UCSD-AML1 (cell line): Measurements from ENCODE around the gene SLC17A7.
"Not testable (repeated sequence)": the region's sequence is repeated elsewhere in the genome, so short reads cannot be mapped to it uniquely, and the experiment has no call there.

ENCODE experiments used
- DNase-seq: peaks from one replicate; lab custom pipeline; 2025; ENCODE audit not compliant: unreplicated experiment; lab: John Stamatoyannopoulos, UW

SLC17A7 gene

GRCh38 chr19:49470615-49470978 is 29.3 kb upstream of the SLC17A7 start:
- no peak for DNase-seq

- DNase-seq: peak; percentile 86
Measured at GRCh38 chr19:49469828-49470614, 28.7 kb upstream of the SLC17A7 start.

GRCh38 chr19:49468746-49469447 is 27.6 kb upstream of the SLC17A7 start:
- DNase-seq: peak; percentile 66

GRCh38 chr19:49468199-49468598 is 26.9 kb upstream of the SLC17A7 start:
- DNase-seq: no peak

- DNase-seq: no peak
Measured at GRCh38 chr19:49465371-49465770, 24.0 kb upstream of the SLC17A7 start.

- DNase-seq: no peak
Measured at GRCh38 chr19:49463960-49464740, 22.8 kb upstream of the SLC17A7 start.

GRCh38 chr19:49462492-49462891 is 21.2 kb upstream of the SLC17A7 start:
- no peak for DNase-seq

- DNase-seq: no peak
Measured at GRCh38 chr19:49461656-49462055, 20.3 kb upstream of the SLC17A7 start.

GRCh38 chr19:49461130-49461529 is 19.8 kb upstream of the SLC17A7 start:
- DNase-seq: not testable (repeated sequence)

- DNase-seq: no peak
Measured at GRCh38 chr19:49459388-49459787, 18.1 kb upstream of the SLC17A7 start.

- DNase-seq: no peak
Measured at GRCh38 chr19:49458567-49458903, 17.2 kb upstream of the SLC17A7 start.

GRCh38 chr19:49456326-49456725 is 15.0 kb upstream of the SLC17A7 start:
- DNase-seq: no peak

- DNase-seq: no peak
Measured at GRCh38 chr19:49455773-49456172, 14.4 kb upstream of the SLC17A7 start.

GRCh38 chr19:49453757-49454240 is 12.5 kb upstream of the SLC17A7 start:
- DNase-seq: no peak

- peak; percentile 99 for DNase-seq
Measured at GRCh38 chr19:49453013-49453756, 11.9 kb upstream of the SLC17A7 start, which contains the start of gene ALDH16A1. TSS of gene ALDH16A1 (plus strand) at chr19:49453225. CDS start at chr19:49453332, 107 bp downstream.

GRCh38 chr19:49451430-49452181 is 10.3 kb upstream of the SLC17A7 start, which contains the start of gene PIH1D1:
TSS of gene PIH1D1 (minus strand) at chr19:49451814. CDS start at chr19:49451574, 240 bp downstream.
- peak; percentile 95 for DNase-seq

GRCh38 chr19:49450405-49450804 is 9.1 kb upstream of the SLC17A7 start:
- DNase-seq: no peak

- DNase-seq: no peak
Measured at GRCh38 chr19:49448432-49448786, 7.1 kb upstream of the SLC17A7 start.

GRCh38 chr19:49447485-49448431 is 6.4 kb upstream of the SLC17A7 start:
- DNase-seq: no peak
